HEK293 (cell line): ENCODE data around the gene NEAT1.

Experiments used
- CTCF ChIA-PET: fragments of 350-600 bp; formaldehyde crosslinking; extraction: SDS; loops from one replicate; lab custom pipeline; 2021; ENCODE audit warnings: antibody characterized with exemption; lab: Yijun Ruan, JAX
- POLR2A ChIA-PET: fragments of 300-600 bp; formaldehyde crosslinking; extraction: SDS; loops from one replicate; lab custom pipeline; 2020; ENCODE audit warnings: antibody characterized with exemption, inconsistent platforms; lab: Yijun Ruan, JAX
- H3K27ac ChIP-seq: fragments of 200-500 bp; sonication (Bioruptor generic); 2 replicates; pipeline ENCODE4 v1.5.1; 2014; ENCODE audit warnings: low read depth, low read length, control low read depth, inconsistent platforms; ENCODE audit errors: extremely low read depth
- H3K36me3 ChIP-seq, 2 experiments: fragments of 200-500 bp in 1 of 2; sonication (Bioruptor generic) in 1 of 2; 1 replicate in 1 of 2; 2 replicates in 1 of 2; pipeline ENCODE4 v1.5.1; 2014 to 2017; ENCODE audit warnings: inconsistent platforms in 2 of 2, low read length in 2 of 2; ENCODE audit not compliant: control insufficient read depth in 2 of 2, insufficient read depth in 1 of 2
- H3K4me1 ChIP-seq: fragments of 200-500 bp; sonication (Bioruptor generic); 2 replicates; pipeline ENCODE4 v1.5.1; 2014; ENCODE audit warnings: mild to moderate bottlenecking, low read length, inconsistent platforms; ENCODE audit not compliant: control insufficient read depth, insufficient read depth
- H3K4me3 ChIP-seq: 2 replicates; pipeline ENCODE4 v1.5.1; 2011; ENCODE audit warnings: low read depth, mild to moderate bottlenecking, control low read depth, low read length, moderate library complexity
- H3K9me3 ChIP-seq: fragments of 200-500 bp; sonication (Bioruptor generic); 2 replicates; pipeline ENCODE4 v1.5.1; 2014; ENCODE audit warnings: low read depth, low read length, inconsistent platforms; ENCODE audit not compliant: control insufficient read depth, insufficient read depth
- ATF2 ChIP-seq: fragments of 450-650 bp; formaldehyde crosslinking; IDR thresholded peaks from 2 replicates; pipeline ENCODE4 v1.5.1; 2016; ENCODE audit warnings: missing biosample characterization, missing genetic modification characterization, low read depth
- BCL11A ChIP-seq: fragments of 450-650 bp; formaldehyde crosslinking; IDR thresholded peaks from 2 replicates; pipeline ENCODE4 v1.5.1; 2016; ENCODE audit warnings: low read depth, missing biosample characterization, missing genetic modification characterization
- EGR2 ChIP-seq: fragments of 450-650 bp; formaldehyde crosslinking; IDR thresholded peaks from 2 replicates; pipeline ENCODE4 v1.5.1; 2016; ENCODE audit warnings: low read depth, missing biosample characterization, missing genetic modification characterization
- FEZF1 ChIP-seq: fragments of 450-650 bp; formaldehyde crosslinking; IDR thresholded peaks from 2 replicates; pipeline ENCODE4 v1.5.1; 2016; ENCODE audit warnings: missing biosample characterization, missing genetic modification characterization
- KLF1 ChIP-seq: fragments of 450-650 bp; formaldehyde crosslinking; IDR thresholded peaks from 2 replicates; pipeline ENCODE4 v1.5.1; 2016; ENCODE audit warnings: missing biosample characterization, missing genetic modification characterization
- KLF9 ChIP-seq: fragments of 450-650 bp; formaldehyde crosslinking; IDR thresholded peaks from 2 replicates; pipeline ENCODE4 v1.5.1; 2016; ENCODE audit warnings: missing biosample characterization, missing genetic modification characterization, low read depth
- MZF1 ChIP-seq: fragments of 450-650 bp; formaldehyde crosslinking; IDR thresholded peaks from 2 replicates; pipeline ENCODE4 v1.5.1; 2017; ENCODE audit warnings: missing biosample characterization, missing genetic modification characterization, borderline replicate concordance
- PRDM1 ChIP-seq: fragments of 450-650 bp; formaldehyde crosslinking; IDR thresholded peaks from 2 replicates; pipeline ENCODE4; 2016; ENCODE audit warnings: missing biosample characterization, missing genetic modification characterization
- SETDB1 ChIP-seq: IDR thresholded peaks from one replicate; pipeline ENCODE4 v1.6.1; 2017; ENCODE audit warnings: mild to moderate bottlenecking, low read length, moderate library complexity, mixed read lengths; ENCODE audit not compliant: insufficient read length
- SP7 ChIP-seq: fragments of 450-650 bp; formaldehyde crosslinking; IDR thresholded peaks from 2 replicates; pipeline ENCODE4 v1.5.1; 2016; ENCODE audit warnings: missing biosample characterization, missing genetic modification characterization
- ZBTB21 ChIP-seq: fragments of 450-650 bp; formaldehyde crosslinking; IDR thresholded peaks from 2 replicates; pipeline ENCODE4 v1.5.1; 2017; ENCODE audit warnings: missing biosample characterization, missing genetic modification characterization
- ZBTB8A ChIP-seq: fragments of 450-650 bp; formaldehyde crosslinking; IDR thresholded peaks from 2 replicates; pipeline ENCODE4 v1.5.1; 2016; ENCODE audit warnings: missing biosample characterization, missing genetic modification characterization
- ZFHX2 ChIP-seq: fragments of 450-650 bp; formaldehyde crosslinking; conservative IDR thresholded peaks from 2 replicates; pipeline ENCODE4 v1.5.1; 2016; ENCODE audit warnings: missing biosample characterization, missing genetic modification characterization
- ZNF133 ChIP-seq: fragments of 450-650 bp; formaldehyde crosslinking; IDR thresholded peaks from 2 replicates; pipeline ENCODE4 v1.5.1; 2016; ENCODE audit warnings: missing biosample characterization, missing genetic modification characterization
- ZNF138 ChIP-seq: fragments of 450-650 bp; formaldehyde crosslinking; IDR thresholded peaks from 2 replicates; pipeline ENCODE4 v1.5.1; 2016; ENCODE audit warnings: missing biosample characterization, missing genetic modification characterization, borderline replicate concordance
- ZNF211 ChIP-seq: fragments of 450-650 bp; formaldehyde crosslinking; IDR thresholded peaks from 2 replicates; pipeline ENCODE4 v1.5.1; 2016; ENCODE audit warnings: low read depth, missing biosample characterization, missing genetic modification characterization
- ZNF354C ChIP-seq: fragments of 450-650 bp; formaldehyde crosslinking; IDR thresholded peaks from 2 replicates; pipeline ENCODE4 v1.5.1; 2016; ENCODE audit warnings: missing biosample characterization, missing genetic modification characterization, low read depth, borderline replicate concordance
- ZNF366 ChIP-seq: fragments of 450-650 bp; formaldehyde crosslinking; conservative IDR thresholded peaks from 2 replicates; pipeline ENCODE4 v1.5.1; 2016; ENCODE audit warnings: missing biosample characterization, missing genetic modification characterization
- ZNF423 ChIP-seq: fragments of 450-650 bp; formaldehyde crosslinking; IDR thresholded peaks from 2 replicates; pipeline ENCODE4 v1.5.1; 2016; ENCODE audit warnings: missing biosample characterization, missing genetic modification characterization
- ZNF514 ChIP-seq: fragments of 450-650 bp; formaldehyde crosslinking; IDR thresholded peaks from 2 replicates; pipeline ENCODE4 v1.5.1; 2016; ENCODE audit warnings: missing biosample characterization, missing genetic modification characterization
- ZNF548 ChIP-seq: fragments of 450-650 bp; formaldehyde crosslinking; IDR thresholded peaks from 2 replicates; pipeline ENCODE4 v1.5.1; 2016; ENCODE audit warnings: missing biosample characterization, missing genetic modification characterization
- ZNF629 ChIP-seq: fragments of 450-650 bp; formaldehyde crosslinking; IDR thresholded peaks from 2 replicates; pipeline ENCODE4 v1.5.1; 2017; ENCODE audit warnings: missing biosample characterization, missing genetic modification characterization
- ZNF654 ChIP-seq: fragments of 450-650 bp; formaldehyde crosslinking; IDR thresholded peaks from 2 replicates; pipeline ENCODE4 v1.5.1; 2016; ENCODE audit warnings: low read depth, missing biosample characterization, missing genetic modification characterization
- ZNF660 ChIP-seq: fragments of 450-650 bp; IDR thresholded peaks from 2 replicates; pipeline ENCODE4 v1.5.1; 2018; ENCODE audit warnings: missing biosample characterization, mild to moderate bottlenecking, missing genetic modification characterization
- ZNF701 ChIP-seq: fragments of 450-650 bp; formaldehyde crosslinking; IDR thresholded peaks from 2 replicates; pipeline ENCODE4 v1.5.1; 2016; ENCODE audit warnings: missing biosample characterization, missing genetic modification characterization
- ZNF776 ChIP-seq: fragments of 450-650 bp; formaldehyde crosslinking; IDR thresholded peaks from 2 replicates; pipeline ENCODE4 v1.5.0; 2017; ENCODE audit warnings: missing biosample characterization, missing genetic modification characterization, borderline replicate concordance
- ZNF843 ChIP-seq: fragments of 450-650 bp; formaldehyde crosslinking; IDR thresholded peaks from 2 replicates; pipeline ENCODE4 v1.5.1; 2016; ENCODE audit warnings: missing biosample characterization, missing genetic modification characterization
- TF ChIP-seq, protein P1 (sequence below): fragments of 450-650 bp; formaldehyde crosslinking; IDR thresholded peaks from 2 replicates; pipeline ENCODE4 v1.5.1; 2017; ENCODE audit warnings: missing biosample characterization, missing genetic modification characterization
- TF ChIP-seq, protein P2 (sequence below): IDR thresholded peaks from 2 replicates; pipeline ENCODE4 v1.6.1; 2011; ENCODE audit warnings: mild to moderate bottlenecking, low read depth, low read length, borderline replicate concordance

The NEAT1 gene

DNA sequence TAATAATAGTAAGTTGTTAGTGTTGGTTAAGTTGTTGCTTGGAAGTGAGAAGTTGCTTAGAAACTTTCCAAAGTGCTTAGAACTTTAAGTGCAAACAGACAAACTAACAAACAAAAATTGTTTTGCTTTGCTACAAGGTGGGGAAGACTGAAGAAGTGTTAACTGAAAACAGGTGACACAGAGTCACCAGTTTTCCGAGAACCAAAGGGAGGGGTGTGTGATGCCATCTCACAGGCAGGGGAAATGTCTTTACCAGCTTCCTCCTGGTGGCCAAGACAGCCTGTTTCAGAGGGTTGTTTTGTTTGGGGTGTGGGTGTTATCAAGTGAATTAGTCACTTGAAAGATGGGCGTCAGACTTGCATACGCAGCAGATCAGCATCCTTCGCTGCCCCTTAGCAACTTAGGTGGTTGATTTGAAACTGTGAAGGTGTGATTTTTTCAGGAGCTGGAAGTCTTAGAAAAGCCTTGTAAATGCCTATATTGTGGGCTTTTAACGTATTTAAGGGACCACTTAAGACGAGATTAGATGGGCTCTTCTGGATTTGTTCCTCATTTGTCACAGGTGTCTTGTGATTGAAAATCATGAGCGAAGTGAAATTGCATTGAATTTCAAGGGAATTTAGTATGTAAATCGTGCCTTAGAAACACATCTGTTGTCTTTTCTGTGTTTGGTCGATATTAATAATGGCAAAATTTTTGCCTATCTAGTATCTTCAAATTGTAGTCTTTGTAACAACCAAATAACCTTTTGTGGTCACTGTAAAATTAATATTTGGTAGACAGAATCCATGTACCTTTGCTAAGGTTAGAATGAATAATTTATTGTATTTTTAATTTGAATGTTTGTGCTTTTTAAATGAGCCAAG lies 2.7 kb downstream of the NEAT1 start (continued):
- peak; percentile 41 for TF ChIP-seq ZFHX2 (tag by site-specific recombination)
- TF ChIP-seq FEZF1 (tag by site-specific recombination): peak; percentile 7; the same call in 1 of the 2 replicates
- TF ChIP-seq ZNF354C (tag by site-specific recombination): no peak
- TF ChIP-seq ZNF423 (tag by site-specific recombination): no peak
- TF ChIP-seq, protein P1, sequence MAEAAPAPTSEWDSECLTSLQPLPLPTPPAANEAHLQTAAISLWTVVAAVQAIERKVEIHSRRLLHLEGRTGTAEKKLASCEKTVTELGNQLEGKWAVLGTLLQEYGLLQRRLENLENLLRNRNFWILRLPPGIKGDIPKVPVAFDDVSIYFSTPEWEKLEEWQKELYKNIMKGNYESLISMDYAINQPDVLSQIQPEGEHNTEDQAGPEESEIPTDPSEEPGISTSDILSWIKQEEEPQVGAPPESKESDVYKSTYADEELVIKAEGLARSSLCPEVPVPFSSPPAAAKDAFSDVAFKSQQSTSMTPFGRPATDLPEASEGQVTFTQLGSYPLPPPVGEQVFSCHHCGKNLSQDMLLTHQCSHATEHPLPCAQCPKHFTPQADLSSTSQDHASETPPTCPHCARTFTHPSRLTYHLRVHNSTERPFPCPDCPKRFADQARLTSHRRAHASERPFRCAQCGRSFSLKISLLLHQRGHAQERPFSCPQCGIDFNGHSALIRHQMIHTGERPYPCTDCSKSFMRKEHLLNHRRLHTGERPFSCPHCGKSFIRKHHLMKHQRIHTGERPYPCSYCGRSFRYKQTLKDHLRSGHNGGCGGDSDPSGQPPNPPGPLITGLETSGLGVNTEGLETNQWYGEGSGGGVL (tag by site-specific recombination): no peak
- TF ChIP-seq ZNF133 (tag by site-specific recombination): no peak
- peak; percentile 59; the same call in 1 of the 2 replicates for TF ChIP-seq ZNF660 (tag by site-specific recombination)
- no peak for TF ChIP-seq ZNF776 (tag by site-specific recombination)
- TF ChIP-seq ZBTB21 (tag by site-specific recombination): 0 out of 2 replicates have a peak, but pooled peaks have one; percentile 13
- peak; percentile 14 for TF ChIP-seq EGR2 (tag by site-specific recombination)
- TF ChIP-seq ZBTB8A (tag by site-specific recombination): no peak
- TF ChIP-seq SP7 (tag by site-specific recombination): no peak
- TF ChIP-seq ZNF366 (tag by site-specific recombination): no peak; the same call in 1 of the 2 replicates
- no peak for TF ChIP-seq ZNF138 (tag by site-specific recombination)
- 0 out of 2 replicates have a peak, but pooled peaks have one; percentile 47 for TF ChIP-seq ZNF701 (tag by site-specific recombination)
- TF ChIP-seq KLF1 (tag by site-specific recombination): peak; percentile 68; the same call in 1 of the 2 replicates

DNA sequence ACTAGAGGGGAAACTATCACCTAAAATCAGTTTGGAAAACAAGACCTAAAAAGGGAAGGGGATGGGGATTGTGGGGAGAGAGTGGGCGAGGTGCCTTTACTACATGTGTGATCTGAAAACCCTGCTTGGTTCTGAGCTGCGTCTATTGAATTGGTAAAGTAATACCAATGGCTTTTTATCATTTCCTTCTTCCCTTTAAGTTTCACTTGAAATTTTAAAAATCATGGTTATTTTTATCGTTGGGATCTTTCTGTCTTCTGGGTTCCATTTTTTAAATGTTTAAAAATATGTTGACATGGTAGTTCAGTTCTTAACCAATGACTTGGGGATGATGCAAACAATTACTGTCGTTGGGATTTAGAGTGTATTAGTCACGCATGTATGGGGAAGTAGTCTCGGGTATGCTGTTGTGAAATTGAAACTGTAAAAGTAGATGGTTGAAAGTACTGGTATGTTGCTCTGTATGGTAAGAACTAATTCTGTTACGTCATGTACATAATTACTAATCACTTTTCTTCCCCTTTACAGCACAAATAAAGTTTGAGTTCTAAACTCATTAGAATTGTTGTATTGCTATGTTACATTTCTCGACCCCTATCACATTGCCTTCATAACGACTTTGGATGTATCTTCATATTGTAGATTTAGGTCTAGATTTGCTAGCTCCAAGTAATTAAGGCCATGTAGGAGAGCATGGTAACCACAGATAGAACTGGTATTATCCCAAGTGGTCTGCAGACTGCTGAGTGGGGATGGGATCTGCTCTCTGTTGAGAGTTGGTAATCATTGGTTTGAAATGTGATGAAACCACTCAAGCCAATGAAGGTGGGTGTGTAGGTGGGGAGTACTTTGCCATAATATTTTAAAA lies 3.6 kb downstream of the NEAT1 start:
- H3K36me3 ChIP-seq: peaks cover 0 to 58% of the 10 kb centered on the region in 2 experiments; a peak in 1 of 3 replicates
- POLR2A ChIA-PET: interaction anchor here (0.5 to 16.9 kb wide), 3 partner anchors 45 to 73 kb away, joined by 3 to 1129 read pairs (median 110); partner anchors contain the start of genes MALAT1 and SLC25A45
- H3K4me1 ChIP-seq: no peaks in the 10 kb centered on the region
- TF ChIP-seq ZBTB21 (tag by site-specific recombination) (peak; percentile 88), SETDB1 (no peak), KLF9 (no peak), ZNF211 (tag by site-specific recombination) (no peak), ZNF843 (no peak), ZNF548 (tag by site-specific recombination) (no peak), ZNF629 (tag by site-specific recombination) (peak; percentile 96), ZNF514 (tag by site-specific recombination) (no peak), ATF2 (tag by site-specific recombination) (peak; percentile 96), PRDM1 (tag by site-specific recombination) (peak; percentile 83), MZF1 (tag by site-specific recombination) (peak; percentile 91), ZNF654 (tag by site-specific recombination) (no peak), BCL11A (tag by site-specific recombination) (no peak)
- TF ChIP-seq, protein P2, sequence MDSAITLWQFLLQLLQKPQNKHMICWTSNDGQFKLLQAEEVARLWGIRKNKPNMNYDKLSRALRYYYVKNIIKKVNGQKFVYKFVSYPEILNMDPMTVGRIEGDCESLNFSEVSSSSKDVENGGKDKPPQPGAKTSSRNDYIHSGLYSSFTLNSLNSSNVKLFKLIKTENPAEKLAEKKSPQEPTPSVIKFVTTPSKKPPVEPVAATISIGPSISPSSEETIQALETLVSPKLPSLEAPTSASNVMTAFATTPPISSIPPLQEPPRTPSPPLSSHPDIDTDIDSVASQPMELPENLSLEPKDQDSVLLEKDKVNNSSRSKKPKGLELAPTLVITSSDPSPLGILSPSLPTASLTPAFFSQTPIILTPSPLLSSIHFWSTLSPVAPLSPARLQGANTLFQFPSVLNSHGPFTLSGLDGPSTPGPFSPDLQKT: no peak

More for the DNA sequence above, 3.6 kb downstream of the NEAT1 start:
- Histone ChIP-seq H3K9me3 (no peaks in the 10 kb centered on the region), H3K4me3 (peak overlapping the region; percentile 68), H3K27ac (peak overlapping the region; percentile 12)
- CTCF ChIA-PET: interaction anchor here (0.6 to 0.9 kb wide), 3 partner anchors 11 to 622 kb away, joined by 3 read pairs; partner anchors contain the start of gene MALAT1
